GM12874 (cell line): ENCODE data around the gene SDK2.

ENCODE experiments used
- CTCF ChIP-seq: IDR thresholded peaks from 2 replicates; pipeline ENCODE4 v1.5.1; 2011; ENCODE audit warnings: low read depth, mild to moderate bottlenecking, control low read depth, low read length, moderate library complexity; ENCODE audit not compliant: insufficient read depth

SDK2 gene

DNA sequence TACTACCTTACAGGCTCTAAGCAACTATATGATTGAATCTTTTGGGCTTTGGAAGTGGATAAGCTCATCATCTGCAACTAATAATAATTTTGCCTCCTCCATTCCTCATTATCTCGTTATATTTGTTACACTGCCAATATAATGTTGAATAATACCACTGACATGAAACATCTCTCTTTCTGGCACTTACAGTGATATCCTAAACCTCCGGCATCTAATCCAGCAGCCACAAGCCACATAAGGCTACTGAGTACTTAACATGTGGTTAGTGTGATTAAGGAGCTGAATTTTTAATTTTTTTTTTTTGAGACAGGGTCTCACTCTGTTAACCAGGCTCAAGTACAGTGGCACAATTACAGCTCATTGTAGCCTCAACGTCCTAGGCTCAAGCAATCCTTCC, 342.1 kb downstream of the SDK2 start:
- TF ChIP-seq CTCF: no peak

DNA sequence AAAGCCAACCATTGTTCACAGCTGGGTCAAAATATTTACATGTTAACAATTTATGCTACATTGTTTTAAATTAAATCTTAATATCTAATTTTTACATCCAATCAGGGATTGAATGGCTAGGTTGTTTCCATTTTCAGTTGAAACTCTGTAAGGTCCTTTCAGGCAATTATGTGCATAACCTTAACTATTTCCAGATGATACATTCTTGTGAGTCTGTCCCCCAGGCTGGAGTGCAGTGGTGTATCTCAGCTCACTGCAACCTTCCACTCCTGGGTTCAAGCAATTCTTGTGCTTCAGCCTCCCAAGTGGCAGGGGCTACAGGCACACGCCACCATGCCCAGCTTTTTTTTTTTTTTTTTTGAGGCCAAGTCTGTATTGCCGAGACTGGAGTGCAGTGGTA, 342.9 kb downstream of the SDK2 start:
- no peak for TF ChIP-seq CTCF

GRCh38 chr17:73300392-73300791, 343.9 kb downstream of the SDK2 start:
- no peak for TF ChIP-seq CTCF

GRCh38 chr17:73297934-73298861, 346.0 kb downstream of the SDK2 start:
- no peak for TF ChIP-seq CTCF

DNA sequence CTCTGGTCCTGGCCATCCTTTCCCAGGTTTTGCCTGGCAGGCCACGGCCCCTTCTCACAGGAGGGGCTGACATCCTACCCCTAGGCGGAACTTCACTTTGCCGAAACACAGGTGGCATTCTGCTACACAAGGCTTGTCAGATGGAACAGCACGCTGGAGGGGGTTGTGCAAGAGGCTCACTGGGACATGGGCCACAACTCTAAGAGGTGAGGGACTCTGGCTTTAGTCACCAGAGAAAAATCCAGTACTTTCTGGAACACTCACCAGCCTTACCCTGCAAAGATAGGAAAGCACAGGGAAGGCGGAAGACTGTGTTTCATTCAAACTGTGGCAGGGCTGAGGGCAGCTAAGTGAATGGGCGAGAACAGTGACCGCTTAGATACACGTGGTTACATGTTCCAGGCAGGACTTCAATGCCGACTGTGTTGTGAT, 350.7 kb downstream of the SDK2 start:
- no peak for TF ChIP-seq CTCF

- no peak for TF ChIP-seq CTCF
Measured at GRCh38 chr17:73293031-73293430, 351.2 kb downstream of the SDK2 start.

- no peak for TF ChIP-seq CTCF
Measured at GRCh38 chr17:73292031-73292531, 352.2 kb downstream of the SDK2 start.
